ENCODE measurements around the gene HSD11B2. TPM values are rescaled to one million over a fixed set of nuclear protein-coding genes. Genes with fewer than 3 reads are reported as not detected.

Gene HSD11B2
- total RNA-seq, 3 donors from 2014 or later (not counting 1 experiment from before 2014, with no cell fraction given): not detected

DNA sequence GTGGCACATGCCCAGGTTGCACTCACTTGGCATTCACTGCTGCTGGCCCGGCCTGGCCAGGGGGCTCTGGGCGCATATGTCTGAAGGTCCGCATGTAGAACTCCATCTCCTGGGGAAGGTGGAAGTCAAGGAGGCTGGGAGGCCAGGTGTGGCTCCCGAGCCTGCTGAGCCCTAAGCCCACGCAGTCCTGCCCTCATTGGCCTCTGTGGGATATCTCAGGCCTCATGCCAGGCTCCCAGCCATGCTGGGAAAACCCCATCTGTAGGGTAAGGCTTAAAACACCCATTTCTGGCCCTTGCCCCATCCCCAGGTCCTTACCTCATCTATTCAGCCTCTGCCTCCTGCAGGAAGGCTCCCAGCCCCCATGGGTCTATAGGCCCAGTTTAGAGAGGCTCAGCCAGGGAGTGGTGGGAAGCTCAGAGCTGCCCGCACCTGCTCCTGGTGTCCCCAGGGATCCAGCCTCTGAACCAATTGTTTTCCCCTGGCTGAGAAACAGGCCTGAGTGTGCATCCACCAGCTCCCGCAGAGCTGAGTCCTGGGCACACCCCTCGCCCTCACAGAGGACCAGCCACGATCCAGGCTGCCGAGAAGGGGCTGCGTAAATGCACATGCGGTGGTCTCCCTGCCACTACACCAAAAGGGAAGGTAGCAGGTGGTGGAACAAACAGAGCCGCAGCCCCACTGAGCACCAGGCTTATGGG lies 35.3 kb upstream of the HSD11B2 start:
- Mint-ChIP-seq H3K27me3 (ENCODE audit: low read depth in 2 of 2) (peaks cover 9 to 33% of the 10 kb centered on the region in 2 donors), H3K27ac (no peak overlapping the region), H3K4me3 (no peak overlapping the region), H3K4me1 (peaks cover 5 to 28% of the 10 kb centered on the region in 2 donors), H3K9me3 (no peaks in the 10 kb centered on the region), H3K36me3 (no peaks in the 10 kb centered on the region)
- TF ChIP-seq, protein P1, sequence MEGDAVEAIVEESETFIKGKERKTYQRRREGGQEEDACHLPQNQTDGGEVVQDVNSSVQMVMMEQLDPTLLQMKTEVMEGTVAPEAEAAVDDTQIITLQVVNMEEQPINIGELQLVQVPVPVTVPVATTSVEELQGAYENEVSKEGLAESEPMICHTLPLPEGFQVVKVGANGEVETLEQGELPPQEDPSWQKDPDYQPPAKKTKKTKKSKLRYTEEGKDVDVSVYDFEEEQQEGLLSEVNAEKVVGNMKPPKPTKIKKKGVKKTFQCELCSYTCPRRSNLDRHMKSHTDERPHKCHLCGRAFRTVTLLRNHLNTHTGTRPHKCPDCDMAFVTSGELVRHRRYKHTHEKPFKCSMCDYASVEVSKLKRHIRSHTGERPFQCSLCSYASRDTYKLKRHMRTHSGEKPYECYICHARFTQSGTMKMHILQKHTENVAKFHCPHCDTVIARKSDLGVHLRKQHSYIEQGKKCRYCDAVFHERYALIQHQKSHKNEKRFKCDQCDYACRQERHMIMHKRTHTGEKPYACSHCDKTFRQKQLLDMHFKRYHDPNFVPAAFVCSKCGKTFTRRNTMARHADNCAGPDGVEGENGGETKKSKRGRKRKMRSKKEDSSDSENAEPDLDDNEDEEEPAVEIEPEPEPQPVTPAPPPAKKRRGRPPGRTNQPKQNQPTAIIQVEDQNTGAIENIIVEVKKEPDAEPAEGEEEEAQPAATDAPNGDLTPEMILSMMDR (IDR thresholded peaks at IDR 0.05): no peak
- Histone ChIP-seq H3K4me3 (ENCODE audit: low read length) (no peak overlapping the region), H3K27me3 (ENCODE audit: control insufficient read depth, insufficient read depth, low read length) (peaks cover 27% of the 10 kb centered on the region), H3K27ac (ENCODE audit: low read length) (no peak overlapping the region), H3K9me3 (ENCODE audit: control insufficient read depth, insufficient read depth, low read length) (no peaks in the 10 kb centered on the region), H3K36me3 (ENCODE audit: control insufficient read depth, insufficient read depth, low read length) (no peaks in the 10 kb centered on the region), H3K4me1 (ENCODE audit: control insufficient read depth, insufficient read depth, low read length) (peaks cover 47% of the 10 kb centered on the region)
- DNase-seq: no peak
- WGBS (ENCODE audit: insufficient coverage): 96% methylated on average over 13 of the region's 13 CpGs
- ATAC-seq: no peak
- intact Hi-C loops (cut with micrococcal nuclease): no loop called here

DNA sequence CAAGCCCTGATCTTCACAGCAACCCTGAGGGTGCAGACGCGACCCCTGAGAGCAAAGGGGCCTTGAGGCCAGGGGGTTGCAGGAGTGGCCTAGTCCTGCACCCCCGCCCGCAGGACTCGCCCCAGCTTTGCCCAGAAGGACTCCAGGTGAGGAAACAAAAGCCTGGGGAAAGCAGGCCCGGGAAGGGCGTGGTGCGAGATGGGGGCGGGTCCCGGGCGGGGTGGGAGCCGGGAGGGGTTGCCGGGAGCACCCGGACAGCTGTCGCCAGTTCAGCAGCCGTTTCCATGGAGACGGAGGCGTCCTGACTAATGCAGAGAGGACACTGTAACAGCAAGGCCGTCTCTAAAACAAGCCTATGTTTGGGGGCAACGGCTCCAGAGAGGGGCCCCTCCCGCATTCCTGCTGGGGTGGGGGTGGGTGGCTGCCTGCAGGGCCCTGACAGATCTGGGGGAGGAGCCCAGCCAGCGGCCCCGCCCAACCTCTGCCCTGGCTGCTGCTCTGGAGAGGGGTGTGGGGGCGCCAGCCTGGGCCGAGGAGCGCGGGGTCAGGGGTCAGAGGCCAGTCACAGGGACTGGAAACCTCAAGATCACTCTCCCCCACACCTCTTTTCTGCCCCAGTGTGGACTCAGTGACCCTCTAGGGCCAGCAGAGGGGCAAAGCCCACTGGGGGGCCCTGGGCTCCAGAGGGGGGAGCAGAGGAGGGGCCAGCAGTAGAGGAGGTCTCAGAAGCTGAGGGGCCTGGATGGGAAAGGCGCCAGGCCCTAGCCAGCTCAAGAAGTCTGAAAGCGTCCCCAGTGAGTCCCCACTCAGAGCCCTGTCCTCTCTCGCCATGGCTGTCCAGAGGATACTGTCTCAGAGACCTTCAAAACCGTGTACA lies 34.5 kb upstream of the HSD11B2 start:
- 82% methylated on average over 30 of the region's 31 CpGs for WGBS (ENCODE audit: insufficient coverage)

DNA sequence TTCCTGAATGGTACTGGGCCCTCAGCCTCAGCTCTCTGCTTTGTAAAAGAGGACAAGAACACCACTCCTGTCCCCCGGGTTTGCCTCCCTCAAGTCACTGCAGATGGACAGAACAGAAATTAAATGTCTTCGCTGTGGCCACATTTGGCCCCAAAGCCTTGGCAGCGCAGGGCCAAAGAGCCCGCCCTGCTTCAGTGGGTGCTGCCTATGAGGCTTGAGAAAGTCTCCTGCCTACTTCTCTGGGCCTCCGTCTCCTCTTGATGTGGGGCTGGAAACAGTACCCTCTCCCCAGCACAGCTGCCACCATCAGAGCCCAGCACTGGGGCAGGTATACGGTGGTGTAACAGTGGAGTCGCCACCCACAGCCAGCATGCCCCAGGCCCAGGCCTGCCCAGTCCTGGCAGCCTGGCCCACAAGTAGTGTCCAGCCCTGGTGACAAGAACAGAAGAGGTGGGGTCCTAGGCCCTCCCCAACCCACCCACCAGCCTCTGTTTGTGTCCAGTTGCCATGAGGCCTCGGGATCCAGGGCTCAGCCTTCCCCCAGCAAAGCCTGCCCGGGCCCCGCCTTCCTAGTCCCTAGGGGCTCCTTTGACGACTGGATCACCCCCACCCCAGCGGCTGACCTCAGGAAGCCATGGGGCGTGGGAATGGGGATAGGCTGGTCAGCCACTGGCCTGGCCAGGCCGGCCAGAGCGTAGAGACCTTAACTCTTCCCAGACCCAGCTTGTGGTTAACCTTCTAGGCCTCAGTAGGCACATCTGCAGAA lies 33.7 kb upstream of the HSD11B2 start:
- Histone ChIP-seq H3K9me3 (ENCODE audit: control insufficient read depth, insufficient read depth, low read length) (no peaks in the 10 kb centered on the region), H3K27ac (ENCODE audit: low read length) (no peak overlapping the region), H3K36me3 (ENCODE audit: control insufficient read depth, insufficient read depth, low read length) (no peaks in the 10 kb centered on the region), H3K4me1 (ENCODE audit: control insufficient read depth, insufficient read depth, low read length) (peaks cover 39% of the 10 kb centered on the region), H3K4me3 (ENCODE audit: low read length) (no peak overlapping the region), H3K27me3 (ENCODE audit: control insufficient read depth, insufficient read depth, low read length) (peaks cover 27% of the 10 kb centered on the region)
- Mint-ChIP-seq H3K9me3 (no peaks in the 10 kb centered on the region), H3K27ac (no peak overlapping the region), H3K4me1 (peaks cover 5 to 20% of the 10 kb centered on the region in 2 donors), H3K4me3 (peak overlapping the region; percentile 28), H3K36me3 (no peaks in the 10 kb centered on the region), H3K27me3 (ENCODE audit: low read depth in 2 of 2) (peaks cover 7 to 29% of the 10 kb centered on the region in 2 donors)
- intact Hi-C loops (cut with micrococcal nuclease): no loop called here
- no peak for ATAC-seq
- TF ChIP-seq, protein P1 (IDR thresholded peaks at IDR 0.05): no peak
- DNase-seq: no peak
- WGBS (ENCODE audit: insufficient coverage): 88% methylated on average over 15 of the region's 15 CpGs

More for the DNA sequence above, 34.5 kb upstream of the HSD11B2 start:
- no peaks in the 10 kb centered on the region for H3K36me3 Mint-ChIP-seq
- H3K27me3 Mint-ChIP-seq (ENCODE audit: low read depth in 2 of 2): peaks cover 9 to 31% of the 10 kb centered on the region in 2 donors
- TF ChIP-seq, protein P1 (IDR thresholded peaks at IDR 0.05): no peak
- Histone ChIP-seq H3K27me3 (ENCODE audit: control insufficient read depth, insufficient read depth, low read length) (peaks cover 27% of the 10 kb centered on the region), H3K36me3 (ENCODE audit: control insufficient read depth, insufficient read depth, low read length) (no peaks in the 10 kb centered on the region), H3K4me3 (ENCODE audit: low read length) (no peak overlapping the region), H3K9me3 (ENCODE audit: control insufficient read depth, insufficient read depth, low read length) (no peaks in the 10 kb centered on the region), H3K4me1 (ENCODE audit: control insufficient read depth, insufficient read depth, low read length) (peaks cover 39% of the 10 kb centered on the region), H3K27ac (ENCODE audit: low read length) (no peak overlapping the region)
- DNase-seq (no peak), ATAC-seq (no peak)
- H3K4me1 Mint-ChIP-seq: peaks cover 5 to 26% of the 10 kb centered on the region in 2 donors
- intact Hi-C loops (cut with micrococcal nuclease): no loop called here
- no peak overlapping the region for H3K4me3 Mint-ChIP-seq
- H3K27ac Mint-ChIP-seq: no peak overlapping the region
- no peaks in the 10 kb centered on the region for H3K9me3 Mint-ChIP-seq

Data from natural killer cell (primary cell).